Osteocyte (in vitro differentiated cells): Measurements from ENCODE around the gene FOXO6. TPM values are rescaled to one million over a fixed set of nuclear protein-coding genes. Genes with fewer than 3 reads are reported as not detected.

Experiments
- DNase-seq: peaks from one replicate; pipeline ENCODE4 v3.0.0; 2021; ENCODE audit warnings: mixed read lengths; ENCODE audit not compliant: unreplicated experiment; ENCODE audit errors: extremely low spot score
- H3K27ac Mint-ChIP-seq: one replicate; pipeline ENCODE4 v1.8.0; 2021; ENCODE audit warnings: mild to moderate bottlenecking, mixed read lengths; ENCODE audit not compliant: unreplicated experiment
- H3K27me3 Mint-ChIP-seq: one replicate; pipeline ENCODE4 v1.8.0; 2021; ENCODE audit warnings: mixed read lengths; ENCODE audit not compliant: unreplicated experiment
- H3K36me3 Mint-ChIP-seq: one replicate; pipeline ENCODE4 v1.8.0; 2021; ENCODE audit warnings: mixed read lengths; ENCODE audit not compliant: unreplicated experiment
- H3K4me1 Mint-ChIP-seq: one replicate; pipeline ENCODE4 v1.8.0; 2021; ENCODE audit warnings: mixed read lengths; ENCODE audit not compliant: unreplicated experiment
- H3K4me3 Mint-ChIP-seq: one replicate; pipeline ENCODE4 v1.8.0; 2021; ENCODE audit warnings: mild to moderate bottlenecking, moderate library complexity, mixed read lengths; ENCODE audit not compliant: unreplicated experiment
- H3K9me3 Mint-ChIP-seq: one replicate; pipeline ENCODE4 v1.8.0; 2021; ENCODE audit warnings: mixed read lengths; ENCODE audit not compliant: unreplicated experiment
- CTCF ChIP-seq: fragments of 200-600 bp; sonication (generic); IDR thresholded peaks from 2 replicates; pipeline ENCODE4 v1.5.0; 2021; ENCODE audit warnings: antibody characterized with exemption, mild to moderate bottlenecking, moderate library complexity
- total RNA-seq: library from RNA; stranded (reverse); gene quantifications from 2 replicates; pipeline ENCODE4 v1.2.1, GENCODE V29; 2021

FOXO6 gene
- total RNA-seq, 1 donor from 2014 or later = 0.99 TPM

DNA sequence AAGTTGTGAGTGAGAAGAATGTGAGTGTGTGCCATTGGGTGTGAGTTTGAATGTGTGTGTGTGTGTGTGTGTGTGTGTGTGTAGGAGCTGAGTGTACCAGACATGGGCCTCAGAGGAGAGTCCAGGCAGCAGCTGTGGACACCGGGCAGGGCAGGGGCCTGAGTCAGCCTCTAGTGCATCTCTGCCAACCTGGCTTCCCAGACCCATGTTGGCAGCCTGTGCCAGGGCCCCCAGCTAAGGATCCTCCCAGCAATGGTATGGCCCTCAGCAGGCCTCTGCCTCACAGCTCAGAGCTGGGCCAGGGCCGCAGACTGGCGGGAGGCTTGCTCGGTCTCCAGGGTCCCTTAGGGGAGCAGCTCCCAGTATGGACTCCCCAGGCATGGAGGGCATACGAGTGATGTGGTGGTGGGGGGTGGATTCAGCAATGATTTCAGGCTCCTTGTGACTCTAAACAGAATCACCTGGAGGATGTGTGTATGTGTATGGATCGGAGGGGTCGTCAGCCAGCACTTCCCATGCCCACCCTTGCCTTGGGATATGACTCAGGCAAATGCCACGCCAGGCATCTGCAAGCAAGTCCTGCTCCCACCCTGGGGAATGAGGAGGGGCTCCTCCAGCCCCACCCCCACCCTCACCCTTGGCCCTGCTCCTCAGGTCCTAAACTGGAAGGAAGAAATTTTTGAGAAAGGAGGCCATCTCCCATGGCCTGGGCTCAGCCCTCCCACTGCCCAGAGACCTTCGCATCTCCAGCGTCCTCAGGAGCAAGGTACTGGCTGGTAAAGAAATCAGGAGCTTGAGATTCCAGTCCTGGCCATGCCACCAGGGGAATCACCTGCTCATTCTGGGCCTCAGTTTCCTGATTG is 1.8 kb upstream of the FOXO6 start:
- no peak for TF ChIP-seq CTCF
- Mint-ChIP-seq H3K9me3 (no peaks in the 10 kb centered on the region), H3K4me3 (no peak overlapping the region), H3K27me3 (peaks cover 2% of the 10 kb centered on the region), H3K36me3 (no peaks in the 10 kb centered on the region), H3K27ac (peak overlapping the region; percentile 2), H3K4me1 (peaks cover 30% of the 10 kb centered on the region)
- DNase-seq = no peak

- Mint-ChIP-seq H3K4me1 (peaks cover 30% of the 10 kb centered on the region), H3K27ac (peak overlapping the region; percentile 57), H3K27me3 (peaks cover 2% of the 10 kb centered on the region), H3K4me3 (peak overlapping the region; percentile 63), H3K9me3 (no peaks in the 10 kb centered on the region), H3K36me3 (no peaks in the 10 kb centered on the region)
- DNase-seq = no peak
- TF ChIP-seq CTCF = no peak
Observed at GRCh38 chr1:41360074-41360785, 1.0 kb upstream of the FOXO6 start.

DNA sequence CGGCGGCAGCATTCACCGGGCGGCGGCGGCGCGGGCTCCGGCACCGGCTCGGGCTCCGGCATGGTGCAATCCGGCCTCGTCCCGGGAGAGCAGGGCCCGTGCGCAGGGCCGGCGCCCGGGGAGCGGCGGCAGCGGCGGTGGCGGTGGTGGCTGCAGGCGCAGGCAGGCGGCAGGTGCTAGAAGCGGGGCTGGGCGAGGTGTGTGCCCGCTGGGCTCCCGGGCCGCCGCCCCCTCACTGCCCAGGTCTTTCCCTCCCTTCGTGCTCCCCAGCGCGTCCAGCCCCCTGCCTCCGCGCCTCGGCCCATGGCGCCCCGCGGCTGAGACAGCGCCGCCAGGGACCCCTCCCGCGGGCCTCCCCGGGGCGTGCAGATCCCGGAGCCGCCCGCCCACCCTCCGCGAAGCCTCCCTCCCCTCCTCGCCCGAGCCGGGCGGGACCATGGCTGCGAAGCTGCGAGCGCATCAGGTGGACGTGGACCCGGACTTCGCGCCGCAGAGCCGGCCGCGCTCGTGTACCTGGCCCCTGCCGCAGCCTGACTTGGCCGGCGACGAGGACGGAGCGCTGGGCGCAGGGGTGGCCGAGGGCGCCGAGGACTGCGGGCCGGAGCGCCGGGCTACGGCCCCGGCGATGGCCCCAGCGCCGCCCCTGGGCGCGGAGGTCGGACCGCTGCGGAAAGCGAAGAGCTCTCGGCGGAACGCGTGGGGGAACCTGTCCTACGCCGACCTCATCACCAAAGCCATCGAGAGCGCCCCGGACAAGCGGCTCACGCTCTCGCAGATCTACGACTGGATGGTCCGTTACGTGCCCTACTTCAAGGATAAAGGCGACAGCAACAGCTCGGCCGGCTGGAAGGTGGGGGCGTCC is 492 bp downstream of the FOXO6 start:
- peak overlapping the region; percentile 50 for H3K4me3 Mint-ChIP-seq
- H3K36me3 Mint-ChIP-seq = no peaks in the 10 kb centered on the region
- H3K27ac Mint-ChIP-seq = no peak overlapping the region
- peaks cover 2% of the 10 kb centered on the region for H3K27me3 Mint-ChIP-seq
- DNase-seq = no peak
- H3K4me1 Mint-ChIP-seq = peaks cover 37% of the 10 kb centered on the region
- TF ChIP-seq CTCF = no peak
- H3K9me3 Mint-ChIP-seq = no peaks in the 10 kb centered on the region

- Mint-ChIP-seq H3K36me3 (no peaks in the 10 kb centered on the region), H3K27me3 (peaks cover 2% of the 10 kb centered on the region), H3K9me3 (no peaks in the 10 kb centered on the region), H3K4me3 (peak overlapping the region; percentile 40), H3K4me1 (peaks cover 41% of the 10 kb centered on the region), H3K27ac (no peak overlapping the region)
- DNase-seq = no peak
- TF ChIP-seq CTCF = no peak
Observed at GRCh38 chr1:41362357-41362721, 1.1 kb downstream of the FOXO6 start.
